HepG2 (cell line): ENCODE results near the gene EDN2. TPM values are rescaled to one million over a fixed set of nuclear protein-coding genes. Genes with fewer than 3 reads are reported as not detected.

Experiments
- CBX1 ChIP-seq: IDR thresholded peaks from one replicate; pipeline ENCODE4 v1.6.1; 2016; ENCODE audit warnings: antibody characterized with exemption, low read depth
- ELF3 ChIP-seq: IDR thresholded peaks from 2 replicates; pipeline ENCODE4 v1.6.1; 2016; ENCODE audit warnings: missing genetic modification reagents, missing compliant biosample characterization
- FOSL2 ChIP-seq: sonication (generic); formaldehyde crosslinking; IDR thresholded peaks from 2 replicates; pipeline ENCODE4 v1.4.0; 2020; ENCODE audit warnings: missing genetic modification reagents
- GTF3A ChIP-seq: sonication (generic); formaldehyde crosslinking; conservative IDR thresholded peaks from 2 replicates; pipeline ENCODE4 v1.4.0; 2020; ENCODE audit warnings: mild to moderate bottlenecking, missing genetic modification reagents
- KLF15 ChIP-seq: sonication (generic); formaldehyde crosslinking; IDR thresholded peaks from 2 replicates; pipeline ENCODE4 v1.8.1; 2023; ENCODE audit warnings: borderline replicate concordance, mild to moderate bottlenecking, inconsistent platforms, missing genetic modification reagents, mixed read lengths
- MIER2 ChIP-seq: IDR thresholded peaks from 2 replicates; pipeline ENCODE4 v1.6.1; 2016; ENCODE audit warnings: missing biosample characterization, missing genetic modification reagents
- MXI1 ChIP-seq: IDR thresholded peaks from 3 replicates; pipeline ENCODE4 v1.6.1; 2012; ENCODE audit warnings: low read depth, low read length, inconsistent platforms, borderline replicate concordance
- NFATC3 ChIP-seq: sonication (generic); formaldehyde crosslinking; IDR thresholded peaks from 2 replicates; pipeline ENCODE4 v1.5.1; 2020; ENCODE audit warnings: mild to moderate bottlenecking, missing genetic modification reagents
- RAD51 ChIP-seq: fragments of 450-650 bp; IDR thresholded peaks from 2 replicates; pipeline ENCODE4 v1.6.1; 2016; ENCODE audit warnings: borderline replicate concordance
- RBFOX2 ChIP-seq: fragments of 200-400 bp; formaldehyde crosslinking; IDR thresholded peaks from 2 replicates; pipeline ENCODE4 v1.6.1; 2017; ENCODE audit warnings: low read depth, mild to moderate bottlenecking, low read length
- RERE ChIP-seq: IDR thresholded peaks from 2 replicates; pipeline ENCODE4 v1.6.1; 2016; ENCODE audit warnings: low read depth, missing genetic modification reagents, missing compliant biosample characterization
- RFXAP ChIP-seq: sonication (generic); formaldehyde crosslinking; IDR thresholded peaks from 2 replicates; pipeline ENCODE4 v1.4.0; 2020; ENCODE audit warnings: missing genetic modification reagents, borderline replicate concordance
- ZBTB21 ChIP-seq: sonication (generic); formaldehyde crosslinking; IDR thresholded peaks from 2 replicates; pipeline ENCODE4 v1.4.0; 2020; ENCODE audit warnings: missing genetic modification reagents
- ZFP82 ChIP-seq: sonication (generic); formaldehyde crosslinking; IDR thresholded peaks from 2 replicates; pipeline ENCODE4 v1.5.1; 2020; ENCODE audit warnings: mild to moderate bottlenecking, missing genetic modification reagents, borderline replicate concordance
- ZIK1 ChIP-seq: sonication (generic); formaldehyde crosslinking; IDR thresholded peaks from 2 replicates; pipeline ENCODE4 v1.5.0; 2020; ENCODE audit warnings: mild to moderate bottlenecking, low read depth, missing genetic modification reagents, borderline replicate concordance
- ZNF362 ChIP-seq: sonication (generic); formaldehyde crosslinking; IDR thresholded peaks from 2 replicates; pipeline ENCODE4 v1.4.0; 2020; ENCODE audit warnings: missing genetic modification reagents, mild to moderate bottlenecking, borderline replicate concordance
- ZNF513 ChIP-seq: sonication (generic); formaldehyde crosslinking; conservative IDR thresholded peaks from 2 replicates; pipeline ENCODE4 v1.5.0; 2020; ENCODE audit warnings: missing genetic modification reagents
- ZNF639 ChIP-seq: conservative IDR thresholded peaks from 2 replicates; pipeline ENCODE4 v1.6.1; 2018; ENCODE audit warnings: missing genetic modification reagents
- polyA plus RNA-seq, 8 experiments: library from polyadenylated mRNA; depleted of rRNA in 3 of 8; stranded (reverse) in 7 of 8; unstranded in 1 of 8; fragments of >200 nt; fragmentation: Illumina TruSeq in 4 of 8; extraction: Trizol in 4 of 8; gene quantifications; 2 replicates each; pipeline versions ENCODE4 v1.2.1 to v1.2.3, GENCODE V29; 2011 to 2016; ENCODE audit warnings: low read depth in 4 of 8, missing spikeins in 1 of 8, mixed read lengths in 1 of 8; ENCODE audit not compliant: insufficient read depth in 1 of 8
- total RNA-seq, 5 experiments: library from RNA; depleted of rRNA; stranded (reverse); fragments of >200 nt; fragmentation: Illumina TruSeq; extraction: Trizol; gene quantifications; 2 replicates each; pipeline ENCODE4 v1.2.3, GENCODE V29; 2016; ENCODE audit warnings: low read depth in 1 of 5
- TF ChIP-seq, protein P1 (sequence below): sonication (generic); formaldehyde crosslinking; IDR thresholded peaks from 2 replicates; pipeline ENCODE4 v1.4.0; 2020; ENCODE audit warnings: low read depth, mild to moderate bottlenecking, missing genetic modification reagents

The EDN2 gene
- total and polyA plus RNA-seq, 2 of the 13 experiments (the other 11 are each of a cell fraction or from before 2014, with no cell fraction given), result not detected

- TF ChIP-seq ZNF513 (CRISPR knock-in tag), result no peak
- TF ChIP-seq ZIK1, result no peak
- peak; percentile 80 for TF ChIP-seq MIER2
- TF ChIP-seq, protein P1, sequence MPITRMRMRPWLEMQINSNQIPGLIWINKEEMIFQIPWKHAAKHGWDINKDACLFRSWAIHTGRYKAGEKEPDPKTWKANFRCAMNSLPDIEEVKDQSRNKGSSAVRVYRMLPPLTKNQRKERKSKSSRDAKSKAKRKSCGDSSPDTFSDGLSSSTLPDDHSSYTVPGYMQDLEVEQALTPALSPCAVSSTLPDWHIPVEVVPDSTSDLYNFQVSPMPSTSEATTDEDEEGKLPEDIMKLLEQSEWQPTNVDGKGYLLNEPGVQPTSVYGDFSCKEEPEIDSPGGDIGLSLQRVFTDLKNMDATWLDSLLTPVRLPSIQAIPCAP, result no peak
- no peak for TF ChIP-seq ZNF362
- no peak for TF ChIP-seq ZFP82 (CRISPR knock-in tag)
- TF ChIP-seq RFXAP, result no peak
- TF ChIP-seq MXI1, result 0 out of 3 replicates have a peak, but pooled peaks have one; percentile 21
- TF ChIP-seq ZNF639 (CRISPR knock-in tag), result no peak
- TF ChIP-seq KLF15, result no peak
- TF ChIP-seq ZBTB21, result no peak
- TF ChIP-seq CBX1, result no peak
- no peak for TF ChIP-seq RBFOX2
- TF ChIP-seq RERE (CRISPR knock-in tag), result no peak
- no peak for TF ChIP-seq ELF3 (CRISPR knock-in tag)
- TF ChIP-seq RAD51, result no peak
- TF ChIP-seq FOSL2 (CRISPR knock-in tag), result no peak
- TF ChIP-seq NFATC3 (CRISPR knock-in tag), result no peak
- no peak for TF ChIP-seq GTF3A (CRISPR knock-in tag)
Measured at GRCh38 chr1:41516168-41517061, 31.9 kb upstream of the EDN2 start (continued).
